Endothelial cell of umbilical vein (primary cell): ENCODE measurements around the gene BSDC1. TPM values are rescaled to one million over a fixed set of nuclear protein-coding genes. Genes with fewer than 3 reads are reported as not detected.
A peak's percentile ranks its signal among the peaks of the same experiment; 100 is the strongest.

ENCODE experiments used
- BruUV-seq: library from RNA; stranded (reverse); fragments of 400-500 nt; replicated peaks from 2 replicates; lab custom pipeline; 2021; lab: Mats Ljungman, UMichigan
- CTCF ChIA-PET: fragments of 300-600, 350-600 bp; sonication (Branson Sonifier 250); formaldehyde crosslinking; loops from one replicate; lab custom pipeline; 2021; ENCODE audit warnings: antibody characterized with exemption, inconsistent platforms; lab: Charles Lee
- POLR2A ChIA-PET: fragments of 300-600, 350-600 bp; sonication (Branson Sonifier 250); formaldehyde crosslinking; loops from one replicate; lab custom pipeline; 2021; ENCODE audit warnings: antibody characterized with exemption, inconsistent platforms; lab: Charles Lee
- DNase-seq: peaks from one replicate; pipeline ENCODE4 v3.0.0-alpha.2; 2011; ENCODE audit warnings: low read depth, low spot score
- FAIRE-seq: peaks from 2 replicates; lab custom pipeline; 2011; peaks lifted over from hg19 to GRCh38; lab: Jason Lieb, UNC
- H2AFZ ChIP-seq: 2 replicates; pipeline ENCODE4 v1.6.0; 2012; ENCODE audit warnings: low read depth, low read length, control low read depth, inconsistent platforms
- H3K27ac ChIP-seq: 2 replicates; pipeline ENCODE4 v1.5.1; 2011; ENCODE audit warnings: low read depth, mild to moderate bottlenecking, control low read depth, low read length, moderate library complexity; ENCODE audit not compliant: insufficient read depth
- H3K27me3 ChIP-seq, 2 experiments: 2 replicates each; pipeline versions ENCODE4 v1.6.0 to v1.6.1; 2011; ENCODE audit warnings: low read length in 2 of 2, mixed read lengths in 1 of 2; ENCODE audit not compliant: control insufficient read depth in 2 of 2, insufficient read depth in 2 of 2
- H3K36me3 ChIP-seq, 2 experiments: 2 replicates in 1 of 2; 3 replicates in 1 of 2; pipeline ENCODE4 v1.5.1; 2011; ENCODE audit warnings: low read length in 2 of 2, mild to moderate bottlenecking in 1 of 2, moderate library complexity in 1 of 2; ENCODE audit not compliant: control insufficient read depth in 2 of 2, insufficient read depth in 2 of 2; ENCODE audit errors: extremely low read depth in 1 of 2
- H3K4me1 ChIP-seq: 3 replicates; pipeline ENCODE4 v1.5.1; 2011; ENCODE audit warnings: mild to moderate bottlenecking, low read length; ENCODE audit not compliant: control insufficient read depth, insufficient read depth; ENCODE audit errors: extremely low read depth
- H3K4me2 ChIP-seq: 2 replicates; pipeline ENCODE4 v1.6.1; 2011; ENCODE audit warnings: low read length, control low read depth, mixed read lengths; ENCODE audit not compliant: insufficient read depth
- H3K4me3 ChIP-seq, 3 experiments: fragments of 200-600 bp in 1 of 3; sonication (generic), shearing (Covaris generic) in 1 of 3; replicated peaks in 1 of 3; 2 replicates each; pipeline ENCODE4 v1.5.1; 2011 to 2016; ENCODE audit warnings: control low read depth in 3 of 3, low read length in 3 of 3, mild to moderate bottlenecking in 2 of 3, inconsistent platforms in 1 of 3, low read depth in 1 of 3, moderate library complexity in 1 of 3; ENCODE audit not compliant: insufficient read depth in 1 of 3
- H3K79me2 ChIP-seq: 2 replicates; pipeline ENCODE4 v1.6.0; 2012; ENCODE audit warnings: low read length, inconsistent platforms; ENCODE audit not compliant: control insufficient read depth, insufficient read depth
- H3K9ac ChIP-seq: replicated peaks from 2 replicates; pipeline ENCODE3; 2011; ENCODE audit warnings: low read length, control low read depth; ENCODE audit not compliant: insufficient read depth; ENCODE audit errors: extremely low read depth
- H3K9me1 ChIP-seq: replicated peaks from 3 replicates; pipeline ENCODE4 v1.6.0; 2011; ENCODE audit warnings: mild to moderate bottlenecking, low read length; ENCODE audit not compliant: control insufficient read depth, insufficient read depth; ENCODE audit errors: extremely low read depth
- H3K9me3 ChIP-seq: replicated peaks from 2 replicates; pipeline ENCODE4 v1.5.1; 2012; ENCODE audit warnings: low read length, inconsistent platforms; ENCODE audit not compliant: control insufficient read depth, insufficient read depth
- H4K20me1 ChIP-seq: replicated peaks from 2 replicates; pipeline ENCODE3; 2011; ENCODE audit warnings: mild to moderate bottlenecking, low read length; ENCODE audit not compliant: control insufficient read depth, insufficient read depth; ENCODE audit errors: extremely low read depth
- EZH2 ChIP-seq: IDR thresholded peaks from 2 replicates; pipeline ENCODE4 v1.6.1; 2012; ENCODE audit warnings: borderline replicate concordance, low read depth, mild to moderate bottlenecking, moderate library complexity, low read length, inconsistent platforms; ENCODE audit not compliant: severe bottlenecking
- GATA2 ChIP-seq: IDR thresholded peaks from 2 replicates; pipeline ENCODE4 v1.7.0; 2011; ENCODE audit warnings: low read depth, mild to moderate bottlenecking, moderate library complexity, mixed read lengths, low read length; ENCODE audit not compliant: insufficient read length, insufficient read depth
- MAX ChIP-seq: IDR thresholded peaks from 2 replicates; pipeline ENCODE4 v1.6.1; 2011; ENCODE audit not compliant: insufficient read depth, insufficient read length
- MYC ChIP-seq: IDR thresholded peaks from one replicate; pipeline ENCODE4 v1.6.1; 2011; ENCODE audit warnings: mild to moderate bottlenecking, low read depth, low read length
- dilution Hi-C: fragments of 300-500 bp; cut with MboI; formaldehyde crosslinking; loops from one replicate; pipeline ENCODE4 v1.15.0; 2019; ENCODE audit warnings: low sequenced_read_pairs; ENCODE audit not compliant: extremely low pct_ligation_motif_present
- intact Hi-C: fragments of 100-400 bp; cut with micrococcal nuclease; formaldehyde crosslinking; loops from one replicate; pipeline ENCODE4 v1.10.0; 2022
- polyA plus RNA-seq, 4 experiments: library from polyadenylated mRNA; depleted of rRNA in 3 of 4; stranded (reverse) in 3 of 4; unstranded in 1 of 4; fragments of >200 nt; gene quantifications; 2 replicates each; pipeline versions ENCODE4 v1.2.1 to v1.2.3, GENCODE V29; 2011 to 2012; ENCODE audit warnings: missing spikeins in 1 of 4
- total RNA-seq: library from RNA; stranded (reverse); gene quantifications from 2 replicates; pipeline ENCODE4 v1.2.3, GENCODE V29; 2021
- TF ChIP-seq, protein P1 (sequence below), 2 donors: IDR thresholded peaks; 1 replicate in 1 of 2; 2 replicates in 1 of 2; pipeline ENCODE4 v1.5.1; 2011; ENCODE audit warnings: low read length in 2 of 2, mild to moderate bottlenecking in 2 of 2, moderate library complexity in 2 of 2, control low read depth in 1 of 2, inconsistent platforms in 1 of 2, low read depth in 1 of 2; ENCODE audit not compliant: insufficient read depth in 1 of 2; ENCODE audit errors: extremely low read depth in 1 of 2

The BSDC1 gene
- total and polyA plus RNA-seq, 2 donors (not counting 3 experiments of a cell fraction or from before 2014, with no cell fraction given): 44.3 to 64.6 TPM

GRCh38 chr1:32413507-32414185, 19.4 kb upstream of the BSDC1 start:
- Histone ChIP-seq H3K4me2 (no peak overlapping the region), H3K9ac (no peak overlapping the region), H3K27ac (no peak overlapping the region), H4K20me1 (no peaks in the 10 kb centered on the region), H3K4me1 (no peaks in the 10 kb centered on the region), H3K79me2 (no peaks in the 10 kb centered on the region), H3K36me3 (no peaks in the 10 kb centered on the region), H3K9me3 (no peaks in the 10 kb centered on the region), H3K27me3 (peaks cover 9 to 10% of the 10 kb centered on the region in 2 experiments), H3K4me3 (no peak overlapping the region), H2AFZ (no peak overlapping the region), H3K9me1 (no peaks in the 10 kb centered on the region)
- intact Hi-C loops (loop anchor here (1.0 to 5.0 kb wide), 5 partner anchors 12 to 351 kb away; partner anchors contain the start of genes EIF3I and TMEM234), dilution Hi-C loops (no loop called here)
- no peak for TF ChIP-seq GATA2
- TF ChIP-seq, protein P1, sequence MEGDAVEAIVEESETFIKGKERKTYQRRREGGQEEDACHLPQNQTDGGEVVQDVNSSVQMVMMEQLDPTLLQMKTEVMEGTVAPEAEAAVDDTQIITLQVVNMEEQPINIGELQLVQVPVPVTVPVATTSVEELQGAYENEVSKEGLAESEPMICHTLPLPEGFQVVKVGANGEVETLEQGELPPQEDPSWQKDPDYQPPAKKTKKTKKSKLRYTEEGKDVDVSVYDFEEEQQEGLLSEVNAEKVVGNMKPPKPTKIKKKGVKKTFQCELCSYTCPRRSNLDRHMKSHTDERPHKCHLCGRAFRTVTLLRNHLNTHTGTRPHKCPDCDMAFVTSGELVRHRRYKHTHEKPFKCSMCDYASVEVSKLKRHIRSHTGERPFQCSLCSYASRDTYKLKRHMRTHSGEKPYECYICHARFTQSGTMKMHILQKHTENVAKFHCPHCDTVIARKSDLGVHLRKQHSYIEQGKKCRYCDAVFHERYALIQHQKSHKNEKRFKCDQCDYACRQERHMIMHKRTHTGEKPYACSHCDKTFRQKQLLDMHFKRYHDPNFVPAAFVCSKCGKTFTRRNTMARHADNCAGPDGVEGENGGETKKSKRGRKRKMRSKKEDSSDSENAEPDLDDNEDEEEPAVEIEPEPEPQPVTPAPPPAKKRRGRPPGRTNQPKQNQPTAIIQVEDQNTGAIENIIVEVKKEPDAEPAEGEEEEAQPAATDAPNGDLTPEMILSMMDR (IDR thresholded peaks at IDR 0.05; ENCODE audit: extremely low read depth in 1 of 2, insufficient read depth in 1 of 2, low read depth in 1 of 2, low read length in 2 of 2): peak; percentile 72 to 83
- TF ChIP-seq MAX: peak; percentile 88
- TF ChIP-seq EZH2: no peak
- TF ChIP-seq MYC: peak; percentile 64
- POLR2A ChIA-PET: interaction anchor here (0.9 kb wide), 1 partner anchor 197 kb away, joined by 3 read pairs; no protein-coding TSS in a partner anchor
- DNase-seq (peak; percentile 63), FAIRE-seq (peak; percentile 92)
- CTCF ChIA-PET: interaction anchor here (1.0 to 4.9 kb wide), 11 partner anchors 10 to 230 kb away, joined by 3 to 64 read pairs (median 4); partner anchors contain the start of genes BSDC1, CCDC28B and MARCKSL1
- BruUV-seq: no TSS peak
